HG02884 (cell line): ENCODE measurements around the gene CAPN5.

Source experiments
- ATAC-seq: cut with Tn5 transposase; IDR thresholded peaks from one replicate; pipeline ENCODE4 v1.9.1; 2021; ENCODE audit warnings: mild to moderate bottlenecking, moderate library complexity; ENCODE audit not compliant: unreplicated experiment

Gene CAPN5

DNA sequence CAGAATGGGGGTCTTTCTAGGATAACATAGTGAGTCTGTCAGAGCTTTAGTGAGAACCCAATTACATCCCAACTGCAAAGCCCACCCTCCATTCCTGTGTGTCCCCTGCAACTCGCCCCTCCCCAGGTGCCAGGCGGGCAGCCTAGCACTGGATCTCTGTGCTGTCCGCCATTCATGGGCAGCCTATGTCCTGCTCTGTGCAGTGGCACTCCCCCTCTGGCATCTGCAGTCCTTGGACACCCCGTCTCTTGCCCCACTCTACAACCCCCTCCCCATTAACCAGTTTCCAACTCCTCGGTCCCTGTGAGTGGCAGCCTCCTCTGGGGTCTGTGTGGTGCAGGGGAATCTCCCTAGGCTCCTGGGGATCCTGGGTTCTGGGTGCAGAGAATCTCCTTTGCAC lies 98.3 kb downstream of the CAPN5 start:
- no peak for ATAC-seq

DNA sequence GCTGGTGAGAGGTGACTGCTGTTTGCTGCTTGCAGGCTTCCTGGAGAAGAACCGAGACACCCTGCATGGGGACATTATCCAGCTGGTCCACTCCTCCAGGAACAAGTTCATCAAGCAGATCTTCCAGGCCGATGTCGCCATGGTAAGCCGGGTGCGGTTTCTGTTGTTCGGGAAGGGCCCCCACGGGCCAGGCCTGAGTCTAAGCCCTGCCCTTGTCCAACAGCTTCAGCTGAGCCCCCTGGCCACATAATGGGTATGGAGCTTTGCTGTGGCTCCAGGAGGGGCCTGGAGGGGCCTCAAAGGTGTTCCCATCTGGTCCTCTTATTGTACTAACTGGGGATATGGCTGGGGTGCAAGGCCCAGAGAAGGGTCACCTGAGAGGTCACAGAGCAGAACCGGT lies 99.2 kb downstream of the CAPN5 start:
- no peak for ATAC-seq

DNA sequence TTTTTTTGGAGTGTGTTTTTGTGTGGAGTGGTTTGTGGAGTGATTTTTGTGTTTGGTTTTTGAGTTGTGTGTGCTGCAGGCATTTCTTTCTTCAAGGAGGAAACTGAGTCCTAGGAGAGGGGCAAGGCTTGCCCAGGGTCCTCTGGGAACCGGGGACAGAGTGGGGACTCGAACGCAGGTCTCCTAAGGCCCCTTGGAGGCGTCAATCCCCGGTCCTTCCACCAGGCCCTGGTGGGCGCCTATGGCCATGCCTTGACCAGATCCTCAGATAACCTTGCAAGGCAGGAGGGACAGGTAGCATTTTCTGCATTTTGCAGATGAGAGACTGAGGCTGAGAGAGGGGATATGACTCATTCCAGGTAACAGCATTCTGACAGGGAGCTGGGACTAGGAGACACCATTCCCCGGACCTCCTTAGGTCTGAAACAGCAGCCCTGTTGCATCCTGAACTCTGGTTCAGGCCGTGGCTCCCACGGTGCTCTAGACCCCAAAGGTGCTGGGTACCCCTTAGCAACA lies 100.4 kb downstream of the CAPN5 start:
- ATAC-seq: no peak

DNA sequence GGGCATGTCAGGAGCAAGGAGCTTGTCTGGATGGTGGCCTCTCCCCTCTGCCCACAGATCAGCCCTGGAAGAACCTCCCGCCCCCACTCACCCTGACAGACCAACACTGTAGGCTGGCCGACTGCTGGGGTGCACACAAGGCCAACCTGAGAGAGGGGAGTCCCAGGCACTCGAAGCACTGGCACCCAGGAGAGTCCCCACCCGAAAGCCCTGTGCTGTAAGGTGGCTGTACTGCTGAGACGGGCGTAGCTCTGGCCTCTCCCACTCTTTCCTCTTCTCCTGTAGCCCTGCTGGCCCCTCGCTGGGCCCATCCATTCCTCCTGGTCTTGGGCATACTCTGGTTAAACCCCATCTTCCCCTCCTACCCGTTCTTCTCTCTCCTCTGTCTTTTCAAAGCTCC lies 101.0 kb downstream of the CAPN5 start:
- no peak for ATAC-seq

DNA sequence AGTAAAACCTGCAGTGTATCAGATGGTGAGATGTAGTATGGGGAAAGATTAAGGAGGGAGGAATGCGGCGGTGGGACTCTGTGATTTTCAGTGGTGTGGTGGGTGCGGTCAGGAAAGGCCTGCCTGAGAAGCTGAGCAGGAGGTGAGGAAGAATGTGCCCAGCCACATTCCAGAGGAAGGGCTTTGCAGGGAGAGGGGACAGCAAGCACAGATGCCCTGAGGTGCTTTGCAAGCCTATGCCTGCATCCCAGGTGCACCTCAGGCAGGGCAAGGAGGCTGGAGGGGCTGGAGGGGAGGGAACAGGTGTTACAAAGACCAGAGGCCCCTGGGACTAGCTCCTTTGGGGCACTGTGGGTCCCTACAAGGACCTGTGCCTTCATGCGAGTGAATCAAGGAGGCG lies 103.3 kb downstream of the CAPN5 start:
- ATAC-seq: no peak

DNA sequence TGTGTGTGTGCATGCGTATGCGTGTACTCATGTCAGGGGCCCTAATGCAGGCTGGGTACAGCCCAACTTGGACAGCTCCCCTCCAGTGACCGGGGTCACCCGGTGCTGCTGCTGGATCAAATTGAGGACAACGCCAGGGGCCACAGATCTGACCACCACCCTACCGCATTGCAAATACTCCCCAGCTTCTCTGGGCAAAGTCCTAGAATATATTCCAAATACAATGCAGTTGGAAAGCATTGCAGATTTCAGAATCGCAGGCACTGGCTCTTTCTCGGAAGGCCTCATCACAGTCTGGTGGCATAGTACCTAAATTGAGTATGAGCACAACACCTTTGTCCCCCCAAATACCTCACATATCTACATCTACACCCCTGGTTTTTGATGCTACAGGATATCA lies 104.5 kb downstream of the CAPN5 start:
- no peak for ATAC-seq

DNA sequence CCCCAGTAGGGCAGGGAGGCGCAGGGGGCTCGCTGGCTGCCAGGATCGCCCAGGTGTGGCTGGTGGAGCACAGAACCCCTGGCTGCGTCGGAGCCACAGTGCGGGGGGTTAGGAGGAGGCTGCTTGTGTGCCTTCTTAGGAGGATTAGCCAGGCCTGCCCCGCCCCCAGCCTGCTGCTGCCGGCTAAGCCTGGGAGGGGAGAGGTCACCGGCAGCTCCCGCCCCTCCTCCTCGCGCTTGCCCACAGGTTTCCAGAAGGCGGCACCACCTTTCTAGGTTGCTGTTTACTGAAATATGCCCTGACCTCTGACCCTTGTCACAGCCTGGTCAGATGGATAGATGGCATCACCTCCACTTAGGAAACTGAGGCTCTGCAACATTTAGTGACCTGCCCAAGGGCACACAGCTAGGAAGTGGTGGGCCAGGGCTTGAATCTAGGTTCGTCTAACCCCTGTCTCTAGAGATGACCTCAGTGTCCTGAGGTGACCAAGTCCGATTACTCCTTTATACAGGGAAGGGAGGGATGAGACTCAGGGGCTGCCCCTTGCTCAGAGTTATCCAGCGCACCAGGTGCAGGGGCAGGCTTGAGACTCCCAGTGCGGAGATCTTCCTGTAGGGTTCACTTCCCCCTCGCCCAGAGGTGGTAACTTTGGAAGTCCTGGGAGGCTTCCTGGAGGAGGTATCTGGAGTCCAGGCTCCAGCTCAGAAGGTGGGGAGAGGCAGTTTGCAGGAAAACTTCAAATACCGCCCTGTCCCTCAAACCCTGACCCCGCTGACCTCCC lies 105.3 kb downstream of the CAPN5 start:
- no peak for ATAC-seq

DNA sequence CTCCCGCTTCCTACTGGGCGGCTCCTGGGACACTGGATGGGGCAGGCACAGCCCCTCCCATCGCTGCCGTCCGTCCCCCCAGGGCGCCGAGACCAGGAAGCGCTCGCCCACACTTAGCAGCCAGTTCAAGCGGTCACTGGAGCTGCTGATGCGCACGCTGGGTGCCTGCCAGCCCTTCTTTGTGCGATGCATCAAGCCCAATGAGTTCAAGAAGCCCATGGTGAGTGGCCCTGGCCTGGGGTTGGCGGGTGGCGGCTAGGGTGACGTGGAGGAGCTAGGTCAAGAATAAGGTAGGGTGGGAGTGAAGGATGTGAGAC lies 105.9 kb downstream of the CAPN5 start:
- ATAC-seq: no peak

DNA sequence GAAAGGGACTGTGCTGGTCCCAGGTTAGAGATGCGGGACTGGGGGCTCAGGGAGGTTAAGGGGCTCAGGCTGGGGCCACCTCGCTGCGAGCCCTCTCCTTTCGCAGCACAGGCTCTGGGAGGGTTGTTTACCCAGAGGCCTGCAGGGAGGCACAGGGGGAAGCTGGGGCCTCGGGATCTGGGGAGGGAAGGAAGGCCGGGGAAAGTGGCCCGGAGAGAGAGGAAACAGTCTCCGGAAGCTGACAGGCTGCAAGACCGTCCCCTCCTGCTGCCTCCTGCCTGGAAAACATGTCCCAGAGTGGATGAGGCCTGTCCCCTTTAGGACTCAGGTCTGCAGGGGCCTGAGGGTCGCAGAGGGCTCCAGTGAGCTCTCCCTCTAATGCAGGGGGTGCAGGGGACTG lies 106.7 kb downstream of the CAPN5 start:
- no peak for ATAC-seq

DNA sequence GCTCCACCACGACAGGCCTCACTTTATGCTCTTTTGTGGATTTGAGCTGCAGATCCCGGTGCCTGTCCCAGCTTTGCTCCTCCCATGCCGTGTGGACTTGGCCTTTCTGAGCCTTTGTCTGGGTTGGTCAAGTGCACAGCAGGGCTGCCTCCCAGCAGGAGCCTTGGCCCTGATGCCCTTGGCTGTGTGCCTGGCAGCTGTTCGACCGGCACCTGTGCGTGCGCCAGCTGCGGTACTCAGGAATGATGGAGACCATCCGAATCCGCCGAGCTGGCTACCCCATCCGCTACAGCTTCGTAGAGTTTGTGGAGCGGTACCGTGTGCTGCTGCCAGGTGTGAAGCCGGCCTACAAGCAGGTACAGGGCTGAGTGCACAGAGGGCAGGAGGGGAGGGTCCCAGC lies 107.8 kb downstream of the CAPN5 start:
- no peak for ATAC-seq

DNA sequence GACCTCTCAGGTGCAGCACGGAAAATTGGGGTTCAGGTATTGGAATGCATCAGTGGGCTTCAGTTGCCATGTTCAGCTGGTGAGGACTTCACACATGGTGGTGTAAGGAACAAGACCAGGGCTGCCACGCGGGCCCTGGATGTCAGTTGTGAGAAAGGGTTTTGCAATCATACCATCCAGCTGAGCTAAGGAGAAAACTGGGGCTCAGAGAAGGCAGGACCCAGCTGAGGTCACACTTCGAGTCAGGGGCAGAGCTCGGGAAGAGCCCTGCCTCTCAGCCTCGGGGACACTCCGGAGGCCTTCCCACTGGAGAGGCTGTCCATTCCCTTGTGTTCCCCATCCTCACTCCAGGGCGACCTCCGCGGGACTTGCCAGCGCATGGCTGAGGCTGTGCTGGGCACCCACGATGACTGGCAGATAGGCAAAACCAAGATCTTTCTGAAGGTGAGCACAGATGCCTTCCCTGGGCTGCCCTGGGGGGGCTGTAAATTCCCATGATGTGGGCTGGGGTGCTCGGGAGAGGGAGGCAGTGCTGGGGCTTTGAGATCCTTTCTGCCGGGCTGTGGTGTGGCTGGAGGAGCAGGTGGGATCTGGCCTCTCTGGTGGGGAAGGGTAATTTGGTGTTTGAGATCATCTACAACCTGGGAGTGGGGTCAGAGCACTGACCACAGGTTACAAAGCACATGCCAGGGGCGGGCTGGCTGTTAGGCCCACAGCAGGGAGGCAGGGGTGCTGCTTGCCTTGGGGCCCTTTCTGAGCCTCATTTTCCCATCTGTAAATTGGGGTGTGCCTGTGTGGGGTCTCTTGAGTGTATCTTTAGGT lies 108.5 kb downstream of the CAPN5 start:
- ATAC-seq: no peak
